GM12878 (cell line): ENCODE results near the gene DHRS7B. TPM values are rescaled to one million over a fixed set of nuclear protein-coding genes. Genes with fewer than 3 reads are reported as not detected.

Experiments
- ATAC-seq: fragments of 200-7000 bp; cut with Tn5 transposase; 3 replicates; pipeline ENCODE4 v1.9.1; 2020; ENCODE audit warnings: mild to moderate bottlenecking, moderate library complexity
- BruUV-seq: library from RNA; stranded (reverse); fragments of 400-500 nt; replicated peaks from 2 replicates; lab custom pipeline; 2021; lab: Mats Ljungman, UMichigan
- CTCF ChIA-PET: fragments of 300-600 bp; sonication (Branson Sonifier 250); formaldehyde crosslinking; extraction: SDS; loops from one replicate; lab custom pipeline; 2021; ENCODE audit warnings: inconsistent platforms; lab: Yijun Ruan, JAX
- POLR2A ChIA-PET: fragments of 350-600 bp; formaldehyde crosslinking; extraction: SDS; loops from one replicate; lab custom pipeline; 2021; ENCODE audit warnings: inconsistent platforms; lab: Charles Lee
- RAD21 ChIA-PET: fragments of 300-600 bp; sonication (Branson Sonifier 250); formaldehyde crosslinking; loops from one replicate; lab custom pipeline; 2023; ENCODE audit warnings: antibody characterized with exemption; ENCODE audit not compliant: unreplicated experiment; lab: Charles Lee
- SMC1A ChIA-PET: fragments of 300-600 bp; sonication (Branson Sonifier 250); formaldehyde crosslinking; loops from one replicate; lab custom pipeline; 2023; ENCODE audit not compliant: unreplicated experiment, uncharacterized antibody; lab: Charles Lee
- DNase-seq: peaks from one replicate; pipeline ENCODE4 v3.0.0-alpha.2; 2011; ENCODE audit warnings: low read depth, low spot score
- FAIRE-seq: peaks from 3 replicates; lab custom pipeline; 2011; peaks lifted over from hg19 to GRCh38; lab: Jason Lieb, UNC
- H2AFZ ChIP-seq: 2 replicates; pipeline ENCODE4 v1.6.0; 2011; ENCODE audit warnings: low read depth, low read length, control low read depth; ENCODE audit not compliant: control insufficient read depth
- H3K27ac ChIP-seq: 2 replicates; pipeline ENCODE4 v1.5.1; 2011; ENCODE audit warnings: control low read depth; ENCODE audit not compliant: control insufficient read depth, insufficient read depth
- H3K27me3 ChIP-seq, 2 experiments: replicated peaks in 1 of 2; 2 replicates each; pipeline versions ENCODE4 v1.6.0 to v1.6.1; 2011; ENCODE audit warnings: low read length in 1 of 2; ENCODE audit not compliant: control insufficient read depth in 2 of 2, insufficient read depth in 2 of 2
- H3K36me3 ChIP-seq, 2 experiments: 2 replicates each; pipeline ENCODE4 v1.5.1; 2011; ENCODE audit warnings: low read length in 1 of 2; ENCODE audit not compliant: control insufficient read depth in 2 of 2, insufficient read depth in 2 of 2
- H3K4me1 ChIP-seq: 2 replicates; pipeline ENCODE4 v1.6.1; 2011; ENCODE audit warnings: mild to moderate bottlenecking, low read length, moderate library complexity, mixed read lengths; ENCODE audit not compliant: control insufficient read depth, insufficient read depth
- H3K4me2 ChIP-seq: 2 replicates; pipeline ENCODE4 v1.6.0; 2011; ENCODE audit warnings: control low read depth; ENCODE audit not compliant: control insufficient read depth, insufficient read depth
- H3K4me3 ChIP-seq: fragments of 200-600 bp; sonication (generic); 2 replicates; pipeline ENCODE4 v1.5.1; 2016
- H3K79me2 ChIP-seq: 2 replicates; pipeline ENCODE4 v1.6.0; 2011; ENCODE audit warnings: low read length; ENCODE audit not compliant: control insufficient read depth, insufficient read depth
- H3K9ac ChIP-seq: 2 replicates; pipeline ENCODE4 v1.8.0; 2011; ENCODE audit warnings: low read length, control low read depth, mixed read lengths; ENCODE audit not compliant: control insufficient read depth, insufficient read depth
- H3K9me3 ChIP-seq: replicated peaks from 3 replicates; pipeline ENCODE4 v1.5.1; 2011; ENCODE audit warnings: mild to moderate bottlenecking, low read length; ENCODE audit not compliant: control insufficient read depth, insufficient read depth
- H4K20me1 ChIP-seq: 2 replicates; pipeline ENCODE4 v1.6.0; 2011; ENCODE audit not compliant: control insufficient read depth, insufficient read depth
- KLF5 ChIP-seq: fragments of 450-650 bp; IDR thresholded peaks from 2 replicates; pipeline ENCODE4 v1.6.1; 2014; ENCODE audit warnings: mild to moderate bottlenecking; ENCODE audit not compliant: partially characterized antibody
- MAX ChIP-seq: IDR thresholded peaks from 2 replicates; pipeline ENCODE4 v1.6.1; 2012; ENCODE audit warnings: low read depth, low read length, improper control_type of control experiment
- NFXL1 ChIP-seq: fragments of 450-650 bp; IDR thresholded peaks from 2 replicates; pipeline ENCODE4 v1.6.1; 2017; ENCODE audit warnings: antibody characterized with exemption, mild to moderate bottlenecking, borderline replicate concordance
- PAX8 ChIP-seq: fragments of 450-650 bp; IDR thresholded peaks from 2 replicates; pipeline ENCODE4 v1.6.1; 2017; ENCODE audit warnings: mild to moderate bottlenecking, moderate library complexity
- PKNOX1 ChIP-seq: fragments of 450-650 bp; IDR thresholded peaks from 2 replicates; pipeline ENCODE4 v1.6.1; 2016; ENCODE audit warnings: mild to moderate bottlenecking
- POLR2AphosphoS2 ChIP-seq: IDR thresholded peaks from 2 replicates; pipeline ENCODE4 v1.6.1; 2011; ENCODE audit warnings: low read depth, mild to moderate bottlenecking, low read length, improper control_type of control experiment, moderate library complexity
- RAD21 ChIP-seq: IDR thresholded peaks from 2 replicates; pipeline ENCODE4 v1.6.1; 2011; ENCODE audit warnings: mild to moderate bottlenecking, low read depth, low read length, moderate library complexity; ENCODE audit not compliant: insufficient read depth
- RAD51 ChIP-seq: fragments of 450-650 bp; IDR thresholded peaks from 2 replicates; pipeline ENCODE4 v1.6.1; 2016; ENCODE audit warnings: moderate library complexity, mild to moderate bottlenecking, inconsistent platforms
- RCOR1 ChIP-seq: conservative IDR thresholded peaks from 2 replicates; pipeline ENCODE4 v1.6.1; 2012; ENCODE audit warnings: low read depth, low read length, improper control_type of control experiment
- RELA ChIP-seq: fragments of 450-650 bp; IDR thresholded peaks from 2 replicates; pipeline ENCODE4 v1.8.0; 2014; ENCODE audit warnings: borderline replicate concordance; ENCODE audit not compliant: partially characterized antibody
- SP1 ChIP-seq: IDR thresholded peaks from one replicate; pipeline ENCODE4 v1.6.1; 2011; ENCODE audit warnings: low read depth, low read length
- SPI1 ChIP-seq: IDR thresholded peaks from 2 replicates; pipeline ENCODE4 v1.6.1; 2011; ENCODE audit warnings: low read depth, mild to moderate bottlenecking, low read length, moderate library complexity, borderline replicate concordance; ENCODE audit not compliant: insufficient read depth
- TCF3 ChIP-seq: IDR thresholded peaks from 2 replicates; pipeline ENCODE4 v1.6.1; 2012; ENCODE audit warnings: low read depth, mild to moderate bottlenecking, low read length, borderline replicate concordance; ENCODE audit not compliant: insufficient read depth
- TCF7 ChIP-seq: IDR thresholded peaks from 2 replicates; pipeline ENCODE4 v1.6.1; 2014; ENCODE audit warnings: antibody characterized with exemption, borderline replicate concordance
- ZNF592 ChIP-seq: fragments of 450-650 bp; IDR thresholded peaks from 2 replicates; pipeline ENCODE4 v1.6.1; 2017; ENCODE audit warnings: mild to moderate bottlenecking, moderate library complexity
- WGBS: methylation state at CpG from one replicate; pipeline ENCODE4 v1.1.6; 2016; ENCODE audit warnings: low lambda C conversion rate; ENCODE audit not compliant: insufficient replicate concordance, insufficient coverage; ENCODE audit errors: missing lambda C conversion rate; 5-methylcytosine and 5-hydroxymethylcytosine counted together
- in situ Hi-C: fragments of 300-500 bp; cut with MboI; formaldehyde crosslinking; loops from 9 replicates; pipeline ENCODE4 v1.14.3; 2018; ENCODE audit warnings: mixed read lengths
- intact Hi-C: fragments of 100-400 bp; cut with micrococcal nuclease; formaldehyde crosslinking; loops from one replicate; pipeline ENCODE4 v1.14.2; 2022; ENCODE audit not compliant: unreplicated experiment
- polyA plus RNA-seq, 11 experiments: library from polyadenylated mRNA; depleted of rRNA in 4 of 11; unstranded in 6 of 11; stranded (reverse) in 5 of 11; fragments of >200 nt; fragmentation: Nextera tagmentation in 4 of 11; fragmentation: Illumina TruSeq in 1 of 11; extraction: Ambion mirVana in 4 of 11; extraction: Trizol in 1 of 11; gene quantifications; 1 replicate in 1 of 11; 2 replicates in 10 of 11; pipeline versions ENCODE4 v1.2.1 to v1.2.3, GENCODE V29; 2011 to 2016; ENCODE audit warnings: inconsistent platforms in 2 of 11, missing spikeins in 2 of 11, low read depth in 1 of 11
- total RNA-seq, 4 experiments: library from RNA; depleted of rRNA in 3 of 4; stranded (reverse); fragments of >200 nt in 3 of 4; fragmentation: Illumina TruSeq in 1 of 4; extraction: Trizol in 1 of 4; gene quantifications; 2 replicates each; pipeline versions ENCODE4 v1.2.1 to v1.2.3, GENCODE V29; 2013 to 2021
- TF ChIP-seq, protein P1 (sequence below): fragments of 450-650 bp; IDR thresholded peaks from 2 replicates; pipeline ENCODE4 v1.6.1; 2017; ENCODE audit warnings: antibody characterized with exemption, mild to moderate bottlenecking, moderate library complexity

The DHRS7B gene
- total and polyA plus RNA-seq, 10 of the 15 experiments (the other 5 are each of a cell fraction or from before 2014, with no cell fraction given): 11.1 to 35.6 (median 23.0) TPM

GRCh38 chr17:21119919-21120249 lies 6.9 kb upstream of the DHRS7B start:
- no peaks in the 10 kb centered on the region for H3K4me1 ChIP-seq
- no peak overlapping the region for H3K27ac ChIP-seq
- no peaks in the 10 kb centered on the region for H3K9me3 ChIP-seq
- ATAC-seq: no peak
- 3% methylated on average over 5 of the region's 5 CpGs for WGBS
- RAD21 ChIA-PET: interaction anchor here (0.8 to 1.7 kb wide), 6 partner anchors 13 to 393 kb away, joined by 3 to 10 read pairs (median 4); no protein-coding TSS in a partner anchor
- intact Hi-C loops: loop anchor here (10.0 kb wide), 1 partner anchor 335 kb away; no protein-coding TSS in a partner anchor
- no peaks in the 10 kb centered on the region for H4K20me1 ChIP-seq
- H3K9ac ChIP-seq: no peak overlapping the region
- no peaks in the 10 kb centered on the region for H3K36me3 ChIP-seq
- CTCF ChIA-PET: interaction anchor here (0.8 to 7.1 kb wide), 23 partner anchors 8 to 392 kb away, joined by 3 to 47 read pairs (median 6); partner anchors contain the start of genes DHRS7B and TMEM11
- no TSS peak for BruUV-seq
- POLR2A ChIA-PET: no interaction called here
- no peaks in the 10 kb centered on the region for H3K79me2 ChIP-seq
- H3K4me2 ChIP-seq: no peak overlapping the region
- no peak overlapping the region for H3K4me3 ChIP-seq
- no peak for DNase-seq
- SMC1A ChIA-PET: interaction anchor here (0.6 to 2.7 kb wide), 10 partner anchors 12 to 394 kb away, joined by 3 to 17 read pairs (median 5); partner anchors contain the start of gene USP22
- in situ Hi-C loops: loop anchor here (5.0 kb wide), 2 partner anchors 157 to 392 kb away; no protein-coding TSS in a partner anchor
- no peaks in the 10 kb centered on the region; a peak in 1 of 4 replicates for H3K27me3 ChIP-seq
- FAIRE-seq: no peak
- no peak overlapping the region for H2AFZ ChIP-seq
- TF ChIP-seq TCF7: no peak
- TF ChIP-seq RAD51: no peak
- no peak for TF ChIP-seq RCOR1
- TF ChIP-seq POLR2AphosphoS2: no peak
- TF ChIP-seq, protein P1, sequence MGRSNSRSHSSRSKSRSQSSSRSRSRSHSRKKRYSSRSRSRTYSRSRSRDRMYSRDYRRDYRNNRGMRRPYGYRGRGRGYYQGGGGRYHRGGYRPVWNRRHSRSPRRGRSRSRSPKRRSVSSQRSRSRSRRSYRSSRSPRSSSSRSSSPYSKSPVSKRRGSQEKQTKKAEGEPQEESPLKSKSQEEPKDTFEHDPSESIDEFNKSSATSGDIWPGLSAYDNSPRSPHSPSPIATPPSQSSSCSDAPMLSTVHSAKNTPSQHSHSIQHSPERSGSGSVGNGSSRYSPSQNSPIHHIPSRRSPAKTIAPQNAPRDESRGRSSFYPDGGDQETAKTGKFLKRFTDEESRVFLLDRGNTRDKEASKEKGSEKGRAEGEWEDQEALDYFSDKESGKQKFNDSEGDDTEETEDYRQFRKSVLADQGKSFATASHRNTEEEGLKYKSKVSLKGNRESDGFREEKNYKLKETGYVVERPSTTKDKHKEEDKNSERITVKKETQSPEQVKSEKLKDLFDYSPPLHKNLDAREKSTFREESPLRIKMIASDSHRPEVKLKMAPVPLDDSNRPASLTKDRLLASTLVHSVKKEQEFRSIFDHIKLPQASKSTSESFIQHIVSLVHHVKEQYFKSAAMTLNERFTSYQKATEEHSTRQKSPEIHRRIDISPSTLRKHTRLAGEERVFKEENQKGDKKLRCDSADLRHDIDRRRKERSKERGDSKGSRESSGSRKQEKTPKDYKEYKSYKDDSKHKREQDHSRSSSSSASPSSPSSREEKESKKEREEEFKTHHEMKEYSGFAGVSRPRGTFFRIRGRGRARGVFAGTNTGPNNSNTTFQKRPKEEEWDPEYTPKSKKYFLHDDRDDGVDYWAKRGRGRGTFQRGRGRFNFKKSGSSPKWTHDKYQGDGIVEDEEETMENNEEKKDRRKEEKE: no peak
- TF ChIP-seq RELA: no peak
- no peak for TF ChIP-seq PKNOX1
- TF ChIP-seq MAX: no peak
- TF ChIP-seq SPI1: no peak
- no peak for TF ChIP-seq SP1
- no peak for TF ChIP-seq KLF5
- TF ChIP-seq RAD21: no peak
- TF ChIP-seq NFXL1: no peak
- no peak for TF ChIP-seq TCF3
- no peak for TF ChIP-seq ZNF592
- TF ChIP-seq PAX8: no peak
